Activated naive CD8-positive, alpha-beta T cell treated with anti-CD3 and anti-CD28 coated beads, Interleukin-2, amount 10 ng/mL, durations not matched to agents 7 days and 5 days (primary cell): ENCODE measurements around the gene OR8D1. TPM values are rescaled to one million over a fixed set of nuclear protein-coding genes. Genes with fewer than 3 reads are reported as not detected.

Source experiments
- ATAC-seq: fragments of 150-1000 bp; cut with Tn5 transposase; one replicate; pipeline ENCODE4 v1.10.0; 2021; ENCODE audit warnings: low read depth, moderate library complexity
- POLR2A ChIA-PET: fragments of 350-600 bp; sonication (Branson Sonifier 250); formaldehyde crosslinking; loops from one replicate; lab custom pipeline; 2021; ENCODE audit warnings: antibody characterized with exemption; lab: Charles Lee
- DNase-seq: peaks from one replicate; pipeline ENCODE4 v3.0.0; 2021
- H3K27ac Mint-ChIP-seq: one replicate; pipeline ENCODE4 v1.8.0; 2022; ENCODE audit warnings: mild to moderate bottlenecking, mixed read lengths
- H3K27me3 Mint-ChIP-seq: one replicate; pipeline ENCODE4 v1.8.0; 2022; ENCODE audit warnings: mild to moderate bottlenecking, moderate library complexity, mixed read lengths
- H3K36me3 Mint-ChIP-seq: one replicate; pipeline ENCODE4 v1.8.0; 2021; ENCODE audit warnings: mild to moderate bottlenecking, mixed read lengths
- H3K4me1 Mint-ChIP-seq: one replicate; pipeline ENCODE4 v1.8.0; 2021; ENCODE audit warnings: mixed read lengths
- H3K4me3 Mint-ChIP-seq: one replicate; pipeline ENCODE4 v1.8.0; 2022; ENCODE audit warnings: mild to moderate bottlenecking, moderate library complexity, mixed read lengths
- H3K9me3 Mint-ChIP-seq: one replicate; pipeline ENCODE4 v1.8.0; 2021; ENCODE audit warnings: mixed read lengths
- total RNA-seq, 2 experiments: library from RNA; stranded (reverse); gene quantifications; one replicate each; pipeline ENCODE4 v1.2.3, GENCODE V29; 2021

OR8D1 gene
- total RNA-seq, 2 experiments from 2014 or later = not detected

GRCh38 chr11:124311269-124311668 is 2.5 kb downstream of the OR8D1 start:
- H3K4me3 Mint-ChIP-seq = no peak overlapping the region

GRCh38 chr11:124310721-124311120 is 3.0 kb downstream of the OR8D1 start:
- no peak overlapping the region for H3K4me3 Mint-ChIP-seq
- no peaks in the 10 kb centered on the region for H3K9me3 Mint-ChIP-seq
- no peaks in the 10 kb centered on the region for H3K27me3 Mint-ChIP-seq
- H3K36me3 Mint-ChIP-seq = no peaks in the 10 kb centered on the region
- no peak for DNase-seq
- POLR2A ChIA-PET = no interaction called here
- H3K4me1 Mint-ChIP-seq = no peaks in the 10 kb centered on the region
- no peak for ATAC-seq
- H3K27ac Mint-ChIP-seq = no peak overlapping the region

More at GRCh38 chr11:124311269-124311668, 2.5 kb downstream of the OR8D1 start:
- ATAC-seq = no peak
- POLR2A ChIA-PET = no interaction called here
- Mint-ChIP-seq H3K4me1 (no peaks in the 10 kb centered on the region), H3K27me3 (no peaks in the 10 kb centered on the region), H3K36me3 (no peaks in the 10 kb centered on the region), H3K9me3 (no peaks in the 10 kb centered on the region), H3K27ac (no peak overlapping the region)
- no peak for DNase-seq

GRCh38 chr11:124307093-124307492 is 6.7 kb downstream of the OR8D1 start:
- Mint-ChIP-seq H3K4me3 (no peak overlapping the region), H3K9me3 (no peaks in the 10 kb centered on the region), H3K4me1 (no peaks in the 10 kb centered on the region), H3K36me3 (no peaks in the 10 kb centered on the region), H3K27me3 (no peaks in the 10 kb centered on the region), H3K27ac (no peak overlapping the region)
- POLR2A ChIA-PET = no interaction called here
- DNase-seq (no peak), ATAC-seq (no peak)

- no peaks in the 10 kb centered on the region for H3K9me3 Mint-ChIP-seq
- H3K4me1 Mint-ChIP-seq = no peaks in the 10 kb centered on the region
- ATAC-seq (no peak), DNase-seq (no peak)
- H3K4me3 Mint-ChIP-seq = no peak overlapping the region
- no peaks in the 10 kb centered on the region for H3K36me3 Mint-ChIP-seq
- POLR2A ChIA-PET = no interaction called here
- no peaks in the 10 kb centered on the region for H3K27me3 Mint-ChIP-seq
- H3K27ac Mint-ChIP-seq = no peak overlapping the region
Observed at GRCh38 chr11:124302347-124303125, 11.2 kb downstream of the OR8D1 start.

- no peak overlapping the region for H3K27ac Mint-ChIP-seq
- H3K27me3 Mint-ChIP-seq = no peaks in the 10 kb centered on the region
- no peaks in the 10 kb centered on the region for H3K9me3 Mint-ChIP-seq
- no peaks in the 10 kb centered on the region for H3K4me1 Mint-ChIP-seq
- DNase-seq = no peak
- no peak for ATAC-seq
- H3K4me3 Mint-ChIP-seq = no peak overlapping the region
- POLR2A ChIA-PET = no interaction called here
- no peaks in the 10 kb centered on the region for H3K36me3 Mint-ChIP-seq
Observed at GRCh38 chr11:124301548-124301947, 12.2 kb downstream of the OR8D1 start.

GRCh38 chr11:124297921-124298320 is 15.8 kb downstream of the OR8D1 start:
- Mint-ChIP-seq H3K36me3 (no peaks in the 10 kb centered on the region), H3K4me3 (no peak overlapping the region), H3K9me3 (no peaks in the 10 kb centered on the region), H3K27ac (no peak overlapping the region), H3K4me1 (no peaks in the 10 kb centered on the region), H3K27me3 (no peaks in the 10 kb centered on the region)
- ATAC-seq = no peak
- POLR2A ChIA-PET = no interaction called here
- no peak for DNase-seq

- H3K4me3 Mint-ChIP-seq = no peak overlapping the region
- ATAC-seq = no peak
- no peak for DNase-seq
- no peaks in the 10 kb centered on the region for H3K9me3 Mint-ChIP-seq
- POLR2A ChIA-PET = no interaction called here
- no peaks in the 10 kb centered on the region for H3K27me3 Mint-ChIP-seq
- H3K36me3 Mint-ChIP-seq = no peaks in the 10 kb centered on the region
- H3K4me1 Mint-ChIP-seq = no peaks in the 10 kb centered on the region
- H3K27ac Mint-ChIP-seq = no peak overlapping the region
Observed at GRCh38 chr11:124296016-124296415, 17.7 kb downstream of the OR8D1 start.

GRCh38 chr11:124294687-124295086 is 19.1 kb downstream of the OR8D1 start:
- Mint-ChIP-seq H3K4me3 (no peak overlapping the region), H3K9me3 (no peaks in the 10 kb centered on the region), H3K27me3 (no peaks in the 10 kb centered on the region), H3K36me3 (no peaks in the 10 kb centered on the region), H3K4me1 (no peaks in the 10 kb centered on the region), H3K27ac (no peak overlapping the region)
- POLR2A ChIA-PET = no interaction called here
- DNase-seq (no peak), ATAC-seq (no peak)

GRCh38 chr11:124285610-124286344 is 28.0 kb downstream of the OR8D1 start:
- DNase-seq (no peak), ATAC-seq (no peak)
- H3K9me3 Mint-ChIP-seq = no peaks in the 10 kb centered on the region
- H3K4me3 Mint-ChIP-seq = no peak overlapping the region
- H3K4me1 Mint-ChIP-seq = no peaks in the 10 kb centered on the region
- POLR2A ChIA-PET = no interaction called here
- H3K36me3 Mint-ChIP-seq = no peaks in the 10 kb centered on the region
- H3K27ac Mint-ChIP-seq = no peak overlapping the region
- H3K27me3 Mint-ChIP-seq = no peaks in the 10 kb centered on the region

GRCh38 chr11:124278261-124278660 is 35.5 kb downstream of the OR8D1 start:
- peaks cover 2% of the 10 kb centered on the region for H3K4me1 Mint-ChIP-seq
- H3K36me3 Mint-ChIP-seq = no peaks in the 10 kb centered on the region
- no peak overlapping the region for H3K4me3 Mint-ChIP-seq
- H3K9me3 Mint-ChIP-seq = peaks cover 3% of the 10 kb centered on the region
- H3K27ac Mint-ChIP-seq = no peak overlapping the region
- POLR2A ChIA-PET = no interaction called here
- no peak for ATAC-seq
- H3K27me3 Mint-ChIP-seq = no peaks in the 10 kb centered on the region
- no peak for DNase-seq

- POLR2A ChIA-PET = no interaction called here
- H3K4me3 Mint-ChIP-seq = no peak overlapping the region
- ATAC-seq = no peak
- H3K9me3 Mint-ChIP-seq = peaks cover 3% of the 10 kb centered on the region
- peaks cover 2% of the 10 kb centered on the region for H3K4me1 Mint-ChIP-seq
- H3K36me3 Mint-ChIP-seq = no peaks in the 10 kb centered on the region
- no peak overlapping the region for H3K27ac Mint-ChIP-seq
- no peaks in the 10 kb centered on the region for H3K27me3 Mint-ChIP-seq
- DNase-seq = no peak
Observed at GRCh38 chr11:124277804-124278203, 35.9 kb downstream of the OR8D1 start.

- H3K4me3 Mint-ChIP-seq = no peak overlapping the region
- POLR2A ChIA-PET = no interaction called here
- no peak for ATAC-seq
- H3K27ac Mint-ChIP-seq = no peak overlapping the region
- peaks cover 2% of the 10 kb centered on the region for H3K4me1 Mint-ChIP-seq
- no peak for DNase-seq
- H3K36me3 Mint-ChIP-seq = no peaks in the 10 kb centered on the region
- H3K9me3 Mint-ChIP-seq = peaks cover 3% of the 10 kb centered on the region
- H3K27me3 Mint-ChIP-seq = no peaks in the 10 kb centered on the region
Observed at GRCh38 chr11:124277207-124277606, 36.5 kb downstream of the OR8D1 start.

GRCh38 chr11:124276081-124276480 is 37.7 kb downstream of the OR8D1 start:
- DNase-seq (no peak), ATAC-seq (peak; percentile 36)
- POLR2A ChIA-PET = no interaction called here
- Mint-ChIP-seq H3K4me3 (no peak overlapping the region), H3K27ac (no peak overlapping the region), H3K9me3 (peaks cover 3% of the 10 kb centered on the region), H3K4me1 (peaks cover 2% of the 10 kb centered on the region), H3K27me3 (no peaks in the 10 kb centered on the region), H3K36me3 (no peaks in the 10 kb centered on the region)

- Mint-ChIP-seq H3K4me1 (peaks cover 2% of the 10 kb centered on the region), H3K36me3 (no peaks in the 10 kb centered on the region), H3K27ac (no peak overlapping the region), H3K27me3 (no peaks in the 10 kb centered on the region), H3K9me3 (no peaks in the 10 kb centered on the region), H3K4me3 (no peak overlapping the region)
- DNase-seq = no peak
- ATAC-seq = no peak
- POLR2A ChIA-PET = no interaction called here
Observed at GRCh38 chr11:124274000-124274399, 39.7 kb downstream of the OR8D1 start.
